ENCODE data around the gene FAM120A.

DNA sequence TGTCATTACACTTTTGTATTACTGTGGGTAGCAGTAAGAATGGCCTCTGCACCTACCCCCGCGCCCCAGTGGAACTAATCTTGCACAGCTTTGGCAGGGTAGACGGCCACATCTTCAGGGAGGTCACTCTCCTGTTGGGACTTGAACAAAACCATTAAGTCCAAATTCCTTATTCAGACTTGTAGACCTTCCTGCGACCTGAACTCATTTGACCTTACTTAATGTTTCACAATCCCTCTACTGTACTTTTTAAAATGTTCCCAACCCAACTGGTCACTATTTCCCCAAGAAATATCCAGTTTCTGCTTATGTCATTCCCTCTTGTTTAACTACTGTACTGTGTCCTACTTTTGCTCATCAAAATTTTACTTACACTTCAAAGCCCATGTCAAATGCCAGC, 7.2 kb downstream of the FAM120A start:
- TF ChIP-seq, protein P1, sequence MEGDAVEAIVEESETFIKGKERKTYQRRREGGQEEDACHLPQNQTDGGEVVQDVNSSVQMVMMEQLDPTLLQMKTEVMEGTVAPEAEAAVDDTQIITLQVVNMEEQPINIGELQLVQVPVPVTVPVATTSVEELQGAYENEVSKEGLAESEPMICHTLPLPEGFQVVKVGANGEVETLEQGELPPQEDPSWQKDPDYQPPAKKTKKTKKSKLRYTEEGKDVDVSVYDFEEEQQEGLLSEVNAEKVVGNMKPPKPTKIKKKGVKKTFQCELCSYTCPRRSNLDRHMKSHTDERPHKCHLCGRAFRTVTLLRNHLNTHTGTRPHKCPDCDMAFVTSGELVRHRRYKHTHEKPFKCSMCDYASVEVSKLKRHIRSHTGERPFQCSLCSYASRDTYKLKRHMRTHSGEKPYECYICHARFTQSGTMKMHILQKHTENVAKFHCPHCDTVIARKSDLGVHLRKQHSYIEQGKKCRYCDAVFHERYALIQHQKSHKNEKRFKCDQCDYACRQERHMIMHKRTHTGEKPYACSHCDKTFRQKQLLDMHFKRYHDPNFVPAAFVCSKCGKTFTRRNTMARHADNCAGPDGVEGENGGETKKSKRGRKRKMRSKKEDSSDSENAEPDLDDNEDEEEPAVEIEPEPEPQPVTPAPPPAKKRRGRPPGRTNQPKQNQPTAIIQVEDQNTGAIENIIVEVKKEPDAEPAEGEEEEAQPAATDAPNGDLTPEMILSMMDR (IDR thresholded peaks at IDR 0.05) = no peak
- TF ChIP-seq POLR2A (IDR thresholded peaks at IDR 0.05) = no peak
- no peak for TF ChIP-seq EP300 (IDR thresholded peaks at IDR 0.05)
